Superior temporal gyrus (tissue), 1 donor: ENCODE data around the gene DENND2A.
"Not testable (repeated sequence)": the region's sequence is repeated elsewhere in the genome, so short reads cannot be mapped to it uniquely, and the experiment has no call there.

Experiments
- DNase-seq: peaks from one replicate; pipeline ENCODE4 v3.0.0-alpha.2; 2016; ENCODE audit errors: extremely low spot score

Gene DENND2A

GRCh38 chr7:140673774-140674155, 33.2 kb upstream of the DENND2A start:
- DNase-seq: peak; percentile 22

DNA sequence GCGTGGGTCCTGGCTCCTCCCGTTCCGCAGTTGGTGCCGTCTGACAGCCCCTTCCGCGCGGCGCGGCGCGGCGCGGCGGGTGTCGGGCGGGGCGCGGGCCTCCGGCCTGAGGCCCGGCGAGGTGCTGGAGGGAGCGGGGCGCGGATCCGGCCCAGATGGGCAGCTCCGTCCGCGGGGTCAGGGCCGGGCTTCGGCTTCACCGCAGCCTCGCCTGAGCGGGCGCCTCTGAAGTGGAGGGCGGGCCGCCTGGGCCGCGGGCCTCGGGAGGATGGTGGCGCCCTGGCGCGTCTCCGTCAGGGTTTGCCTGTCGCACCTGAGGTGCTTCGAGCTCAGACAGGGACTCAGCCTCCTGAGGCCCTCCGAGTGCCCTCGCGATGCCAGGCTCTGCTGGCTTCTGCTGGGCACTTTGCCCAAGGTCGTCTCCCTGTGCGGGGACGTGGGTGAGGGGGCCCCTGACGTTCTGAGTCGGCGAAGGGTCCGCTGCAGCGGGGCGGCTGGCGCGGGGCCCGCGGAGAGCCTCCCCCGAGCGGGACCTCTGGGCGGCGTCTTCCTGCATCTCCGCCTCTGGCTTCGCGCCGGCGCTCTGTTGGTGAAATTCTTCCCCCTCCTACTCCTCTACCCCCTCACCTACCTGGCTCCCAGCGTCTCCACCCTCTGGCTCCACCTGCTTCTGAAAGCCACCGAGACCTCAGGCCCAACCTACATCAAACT, 32.6 kb upstream of the DENND2A start:
- DNase-seq: no peak

DNA sequence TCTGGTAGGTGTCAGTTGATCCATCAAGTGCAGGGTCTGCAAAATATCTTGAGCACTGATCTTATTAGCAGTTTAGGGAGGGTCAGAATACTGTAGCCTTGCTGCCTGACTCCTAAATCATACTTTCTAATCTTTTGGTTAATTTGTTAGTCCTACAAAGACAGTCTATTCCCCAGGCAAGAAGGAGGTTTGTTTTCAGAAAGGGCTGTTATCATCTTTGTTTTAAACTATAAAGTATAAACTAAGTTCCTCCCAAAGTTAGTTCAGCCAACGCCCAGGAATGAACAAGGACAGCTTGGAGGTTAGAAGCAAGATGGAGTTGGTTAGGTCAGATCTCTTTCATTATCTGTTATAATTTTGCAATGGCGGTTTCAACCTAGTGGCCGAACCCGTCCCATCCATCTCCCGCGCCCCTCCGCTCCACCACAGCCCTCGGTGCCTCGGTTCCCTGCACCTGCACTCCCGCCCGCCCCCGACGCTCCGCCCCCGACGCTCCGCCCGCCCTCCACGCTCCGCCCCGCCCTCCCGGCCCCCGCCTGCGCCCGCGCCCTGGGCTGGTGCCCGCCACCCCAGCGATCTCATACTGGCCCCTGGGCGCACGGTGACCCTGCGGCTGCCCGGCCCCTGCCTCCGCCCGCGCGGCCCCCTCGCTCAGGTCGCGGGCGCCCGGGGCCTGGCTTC, 31.9 kb upstream of the DENND2A start, which contains the start of gene ADCK2:
TSS of gene ADCK2 (plus strand) at position 564 of the 681 bp plus-strand sequence. CDS start 386 bp downstream, outside the sequence.
- DNase-seq: peak; percentile 52

GRCh38 chr7:140671966-140672365, 31.4 kb upstream of the DENND2A start:
- DNase-seq: no peak

GRCh38 chr7:140670343-140670935, 29.8 kb upstream of the DENND2A start:
- DNase-seq: no peak

DNA sequence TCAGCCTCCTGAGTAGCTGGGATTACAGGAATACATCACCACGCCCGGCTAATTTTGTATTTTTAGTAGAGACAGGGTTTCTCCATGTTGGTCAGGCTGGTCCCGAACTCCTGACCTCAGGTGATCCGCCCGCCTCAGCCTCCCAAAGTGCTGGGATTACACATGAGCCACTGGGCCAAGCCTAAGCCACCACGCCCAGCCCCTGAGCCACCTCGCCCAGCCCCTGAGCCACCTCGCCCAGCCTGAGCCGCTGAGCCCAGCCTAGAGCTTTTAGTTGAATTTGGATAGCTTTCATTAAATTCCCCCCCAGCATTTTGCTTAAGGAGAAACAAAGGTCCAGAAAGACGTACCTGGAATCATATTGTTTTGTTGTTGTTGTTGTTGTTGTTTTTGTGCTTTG, 29.2 kb upstream of the DENND2A start:
- DNase-seq: not testable (repeated sequence)

DNA sequence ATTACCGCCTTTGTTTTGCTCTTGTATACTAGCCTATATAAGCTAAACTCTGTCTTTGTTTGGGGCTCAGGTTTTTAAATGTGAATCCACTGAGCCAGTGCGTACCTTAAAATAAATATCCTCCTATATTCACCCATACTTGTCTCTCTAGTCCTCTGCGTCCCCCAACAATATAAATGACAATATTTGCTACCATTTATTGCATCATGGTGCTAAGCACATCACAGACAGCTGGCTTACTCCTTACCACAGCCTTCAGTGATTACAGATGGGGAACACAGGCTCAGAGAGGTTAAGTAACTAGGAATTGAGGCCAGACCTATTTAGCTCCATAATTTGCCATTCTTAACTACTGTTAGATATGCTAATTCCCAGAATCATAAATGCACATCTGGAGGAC, 28.7 kb upstream of the DENND2A start:
- DNase-seq: no peak

- DNase-seq: no peak
Observed at GRCh38 chr7:140668641-140669040, 28.0 kb upstream of the DENND2A start.

GRCh38 chr7:140667476-140667875, 26.9 kb upstream of the DENND2A start:
- no peak for DNase-seq

GRCh38 chr7:140662938-140663337, 22.3 kb upstream of the DENND2A start:
- not testable (repeated sequence) for DNase-seq

GRCh38 chr7:140661124-140661523, 20.5 kb upstream of the DENND2A start:
- DNase-seq: no peak

DNA sequence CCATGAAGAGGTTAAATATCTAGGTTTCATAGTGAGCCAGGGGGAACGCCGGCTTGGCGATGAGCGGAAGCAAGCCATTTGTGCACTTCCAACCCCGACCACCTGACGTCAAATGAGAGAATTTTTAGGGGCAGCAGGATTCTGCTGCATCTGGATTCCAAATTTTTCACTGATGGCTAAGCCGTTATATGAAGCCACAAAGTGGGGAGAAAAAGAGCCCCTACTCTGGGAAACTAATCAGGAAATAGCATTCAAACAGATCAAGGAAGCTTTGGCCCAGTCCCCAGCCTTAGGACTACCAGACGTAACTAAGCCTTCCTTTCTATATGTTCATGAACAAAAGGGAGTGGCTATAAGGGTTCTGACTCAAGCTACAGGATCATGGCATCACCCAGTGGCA, 19.2 kb upstream of the DENND2A start:
- no peak for DNase-seq

- DNase-seq: no peak
Observed at GRCh38 chr7:140657891-140658290, 17.3 kb upstream of the DENND2A start.

DNA sequence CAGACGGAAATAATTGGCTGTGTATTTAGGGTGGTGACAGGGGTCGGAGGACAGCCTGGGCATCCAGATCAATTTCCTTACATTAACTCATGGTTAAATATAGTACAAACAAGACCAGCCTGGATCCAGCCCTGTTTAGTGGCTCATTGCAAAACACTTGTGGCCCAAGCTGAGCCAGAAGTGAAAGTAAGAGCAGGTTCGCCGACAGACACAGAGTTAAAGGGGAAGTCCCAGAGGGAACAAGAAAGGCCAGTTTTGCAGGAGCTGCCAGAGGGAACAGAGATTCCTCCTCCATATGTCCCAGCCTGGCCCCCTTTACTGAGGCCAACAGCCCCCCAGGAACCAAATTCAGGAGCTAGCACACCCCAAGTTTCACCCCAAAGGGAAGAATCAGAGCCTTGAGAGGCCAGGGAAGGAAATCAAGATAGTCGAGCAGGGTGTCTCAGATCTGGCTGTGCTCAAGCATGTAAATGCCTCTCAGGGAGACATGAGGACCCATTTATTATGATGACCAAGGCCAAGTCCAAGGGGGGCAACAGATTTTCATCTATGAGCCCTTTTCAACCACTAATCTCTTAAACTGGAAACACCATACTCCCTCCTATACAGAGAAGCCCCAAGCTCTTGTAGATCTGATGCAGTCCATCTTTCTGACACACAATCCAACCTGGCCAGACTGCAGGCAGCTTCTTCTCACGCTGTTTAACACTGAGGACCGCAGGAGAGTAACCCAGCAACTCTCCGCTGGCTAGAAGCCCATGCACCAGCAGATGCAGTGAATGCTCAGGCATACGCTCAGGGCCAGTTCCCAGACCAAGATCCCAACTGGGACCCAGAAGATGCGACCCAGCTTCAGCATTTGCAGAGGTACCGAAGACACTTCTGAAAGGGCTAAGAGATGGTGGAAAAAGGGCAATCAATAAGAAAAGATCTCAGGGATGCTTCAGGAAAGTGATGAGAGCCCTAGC, 16.2 kb upstream of the DENND2A start:
- no peak for DNase-seq

DNA sequence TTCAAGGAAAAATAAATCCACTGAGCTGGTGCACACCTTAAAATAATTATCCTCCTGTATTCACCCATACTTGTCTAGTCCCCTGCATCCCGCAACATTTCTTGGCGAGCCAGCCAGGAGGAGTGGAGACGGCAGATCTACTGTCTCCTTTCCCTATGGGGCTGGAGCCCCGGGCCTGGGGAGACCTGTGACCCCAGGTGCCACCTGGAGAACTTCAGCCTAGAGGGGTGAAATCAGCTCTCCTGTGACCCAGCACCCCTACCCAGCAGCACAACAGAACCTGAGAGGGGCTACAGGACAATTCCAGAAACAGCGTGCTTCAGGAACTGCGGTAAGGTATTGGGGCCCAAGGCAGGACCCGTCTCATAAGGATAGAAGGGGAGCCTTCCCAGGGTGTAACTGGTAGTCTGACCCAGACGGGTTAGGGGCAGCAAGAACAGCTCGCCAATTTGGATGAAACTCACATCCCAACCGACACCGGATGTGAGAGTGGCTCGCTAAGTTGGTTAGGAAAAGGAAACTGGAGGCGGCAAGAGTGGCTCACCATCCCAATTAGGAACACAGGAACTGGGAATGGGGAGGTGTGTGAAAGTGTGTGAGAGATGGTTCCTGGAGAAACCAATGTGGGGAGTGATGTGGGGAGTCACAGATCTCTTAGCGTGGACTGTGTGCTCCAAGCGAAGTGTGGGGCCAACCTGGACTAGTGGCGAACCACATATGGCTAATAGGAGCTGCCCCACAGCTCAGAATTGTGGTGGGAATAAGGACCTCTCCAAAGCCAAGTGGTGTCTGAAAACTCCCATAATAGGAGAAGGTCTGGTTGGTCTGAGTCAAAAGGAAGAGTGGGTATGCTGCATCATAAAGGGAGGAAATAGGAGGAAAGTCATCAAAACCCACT, 15.1 kb upstream of the DENND2A start:
- DNase-seq: no peak

DNA sequence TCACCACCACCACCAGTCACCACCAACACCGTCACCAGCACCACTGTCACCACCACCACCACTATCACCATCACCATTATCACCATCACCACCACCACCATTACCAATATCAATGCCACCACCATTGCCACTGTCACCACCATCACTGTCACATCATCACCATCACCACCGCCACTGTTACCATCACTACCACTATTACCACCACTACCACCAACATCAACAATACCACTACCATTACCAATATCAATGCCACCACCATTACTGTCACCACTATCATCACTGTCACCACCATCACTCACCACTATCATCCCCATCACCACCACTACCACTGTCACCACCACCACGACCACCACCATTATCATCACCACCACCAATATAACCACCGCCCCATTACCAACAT, 14.0 kb upstream of the DENND2A start:
- DNase-seq: no peak

GRCh38 chr7:140654109-140654387, 13.4 kb upstream of the DENND2A start:
- DNase-seq: no peak

DNA sequence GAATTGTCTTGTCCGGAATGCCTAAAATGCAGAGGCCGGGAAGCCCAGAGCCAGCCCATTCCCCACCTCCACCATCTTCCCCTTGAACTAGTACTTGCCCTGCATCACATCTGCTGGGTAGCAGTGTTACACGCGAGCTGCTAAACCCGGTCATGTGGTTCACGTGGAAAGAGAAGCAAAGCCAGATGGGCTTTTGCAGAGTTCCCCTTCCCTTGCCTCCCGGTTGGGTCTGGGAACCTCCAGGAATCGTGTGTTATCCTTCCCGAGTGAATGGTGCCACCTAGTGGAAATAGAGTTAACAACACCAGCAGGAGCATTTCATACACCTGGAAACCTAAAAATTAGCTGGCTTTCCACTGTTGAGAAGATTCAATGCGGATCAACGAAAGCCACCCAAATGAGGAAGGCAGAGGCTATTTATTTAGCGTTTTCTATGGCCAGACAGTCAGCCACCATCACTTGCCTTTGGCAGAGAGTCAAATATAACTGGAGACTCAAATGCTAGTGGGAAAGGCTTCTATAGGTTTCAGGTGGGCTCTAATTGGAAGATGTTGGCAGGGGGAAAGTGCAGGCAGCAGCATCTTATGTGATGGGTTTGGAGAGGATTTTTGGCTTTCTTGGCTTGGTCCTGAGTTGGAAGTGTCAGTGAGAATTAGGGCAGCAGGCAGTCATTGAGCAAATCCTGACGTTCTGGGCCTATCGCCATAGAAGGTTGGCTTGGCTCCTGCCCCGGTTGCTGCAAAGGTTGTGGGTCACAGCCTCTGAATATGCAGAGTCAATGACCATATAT, 12.9 kb upstream of the DENND2A start:
- DNase-seq: peak; percentile 92

GRCh38 chr7:140650367-140650766, 9.8 kb upstream of the DENND2A start:
- no peak for DNase-seq

GRCh38 chr7:140649556-140650205, 9.1 kb upstream of the DENND2A start:
- no peak for DNase-seq
